Neural progenitor cell (in vitro differentiated cells): ENCODE results near the gene PTPRG. TPM values are rescaled to one million over a fixed set of nuclear protein-coding genes. Genes with fewer than 3 reads are reported as not detected.
A peak's percentile ranks its signal among the peaks of the same experiment; 100 is the strongest.

Experiments
- DNase-seq: peaks from one replicate; pipeline ENCODE4 v3.0.0-alpha.2; 2016; ENCODE audit warnings: low spot score
- H2AFZ ChIP-seq: fragments of 200-600 bp; sonication (generic); replicated peaks from 2 replicates; pipeline ENCODE4 v1.6.1; 2016; ENCODE audit warnings: antibody characterized with exemption
- H3F3A ChIP-seq: fragments of 200-600 bp; sonication (generic); 2 replicates; pipeline ENCODE4 v1.6.1; 2016; ENCODE audit warnings: antibody characterized with exemption, low read depth
- H3K27ac ChIP-seq: fragments of 200-600 bp; sonication (generic); 2 replicates; pipeline ENCODE4 v1.5.1; 2016; ENCODE audit warnings: mild to moderate bottlenecking
- H3K27me3 ChIP-seq: fragments of 200-600 bp; sonication (generic); 2 replicates; pipeline ENCODE4 v1.6.1; 2016; ENCODE audit warnings: mild to moderate bottlenecking, moderate library complexity
- H3K36me3 ChIP-seq: fragments of 200-600 bp; sonication (generic); 2 replicates; pipeline ENCODE4 v1.5.1; 2016
- H3K4me1 ChIP-seq: fragments of 200-600 bp; sonication (generic); 2 replicates; pipeline ENCODE4 v1.6.1; 2016; ENCODE audit warnings: mixed run types
- H3K4me2 ChIP-seq: fragments of 200-600 bp; sonication (generic); 2 replicates; pipeline ENCODE4 v1.6.1; 2016
- H3K4me3 ChIP-seq: fragments of 200-600 bp; sonication (generic); 2 replicates; pipeline ENCODE4 v1.5.1; 2016
- H3K79me2 ChIP-seq: fragments of 200-600 bp; sonication (generic); 2 replicates; pipeline ENCODE4 v1.6.1; 2016; ENCODE audit warnings: low read depth
- H3K9ac ChIP-seq: fragments of 200-600 bp; sonication (generic); 2 replicates; pipeline ENCODE4 v1.6.1; 2016
- H3K9me3 ChIP-seq: fragments of 200-600 bp; sonication (generic); 2 replicates; pipeline ENCODE4 v1.5.1; 2016; ENCODE audit warnings: low read depth
- H4K20me1 ChIP-seq: fragments of 200-600 bp; sonication (generic); 2 replicates; pipeline ENCODE4 v1.6.1; 2016; ENCODE audit warnings: low read depth
- H3K27ac Mint-ChIP-seq: 3 replicates; pipeline ENCODE4 v1.8.0; 2021; ENCODE audit warnings: mixed read lengths
- H3K27me3 Mint-ChIP-seq: 2 replicates; pipeline ENCODE4 v1.8.0; 2022; ENCODE audit warnings: low read depth, mild to moderate bottlenecking, inconsistent platforms, moderate library complexity, mixed read lengths; ENCODE audit not compliant: insufficient read depth
- H3K36me3 Mint-ChIP-seq: 3 replicates; pipeline ENCODE4 v1.8.0; 2021; ENCODE audit warnings: mixed read lengths
- H3K4me1 Mint-ChIP-seq: 3 replicates; pipeline ENCODE4 v1.8.0; 2021; ENCODE audit warnings: mixed read lengths
- H3K4me3 Mint-ChIP-seq: 3 replicates; pipeline ENCODE4 v1.8.0; 2021; ENCODE audit warnings: mild to moderate bottlenecking, moderate library complexity, mixed read lengths
- H3K9me3 Mint-ChIP-seq: 3 replicates; pipeline ENCODE4 v1.8.0; 2020; ENCODE audit warnings: mixed read lengths
- EZH2 ChIP-seq: fragments of 200-600 bp; sonication (generic); IDR thresholded peaks from 2 replicates; pipeline ENCODE4 v1.6.1; 2017; ENCODE audit warnings: antibody characterized with exemption, mild to moderate bottlenecking, moderate library complexity
- EZH2phosphoT487 ChIP-seq: fragments of 200-600 bp; sonication (generic); IDR thresholded peaks from 2 replicates; pipeline ENCODE4 v1.6.1; 2017; ENCODE audit warnings: antibody characterized with exemption
- total RNA-seq: library from RNA; depleted of rRNA; stranded (reverse); fragments of >200 nt; gene quantifications from 2 replicates; pipeline ENCODE4 v1.2.3, GENCODE V29; 2015; ENCODE audit warnings: low replicate concordance
- TF ChIP-seq, protein P1 (sequence below): fragments of 200-600 bp; sonication (generic); IDR thresholded peaks from 2 replicates; pipeline ENCODE4 v1.5.1; 2017; ENCODE audit warnings: antibody characterized with exemption, mild to moderate bottlenecking

Gene PTPRG
- total RNA-seq, 1 donor from 2014 or later: 65.3 TPM

DNA sequence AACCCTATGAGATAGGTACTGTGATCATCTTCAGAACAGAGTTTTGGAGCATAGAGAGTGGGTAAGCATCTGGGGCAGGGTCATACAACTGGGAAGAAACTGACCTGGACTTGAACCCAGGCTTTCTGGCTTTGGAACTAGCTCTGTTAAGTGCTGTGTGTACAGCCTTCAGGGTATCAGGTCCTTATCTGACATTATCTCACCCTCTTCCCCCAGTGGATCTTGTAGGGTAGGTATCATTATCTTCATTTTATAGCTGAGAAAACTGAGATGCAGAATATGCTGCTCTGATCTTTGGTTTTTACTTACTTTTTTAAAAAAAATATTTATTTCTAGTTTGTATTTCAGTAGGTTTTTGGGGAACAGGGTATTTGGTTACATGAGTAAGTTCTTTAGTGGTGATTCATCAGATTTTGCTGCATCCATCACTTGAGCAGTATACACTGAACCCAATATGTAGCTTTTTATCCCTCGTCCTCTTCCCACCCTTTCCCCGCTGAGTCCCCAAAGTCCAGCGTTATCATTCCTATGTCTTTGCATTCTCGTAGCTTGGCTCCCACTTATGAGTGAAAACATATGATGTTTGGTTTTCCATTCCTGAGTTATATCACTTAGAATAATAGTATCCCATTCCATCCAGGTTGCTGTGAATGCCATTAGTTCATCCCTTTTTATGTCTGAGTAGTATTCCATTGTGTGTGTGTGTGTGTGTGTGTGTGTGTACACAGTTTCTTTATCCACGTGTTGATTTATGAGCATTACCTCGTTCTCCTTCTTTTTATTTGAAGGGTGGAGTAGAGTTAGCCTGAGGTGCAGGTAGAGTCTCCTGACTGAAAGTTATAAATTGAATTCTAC lies 271.2 kb downstream of the PTPRG start:
- Histone ChIP-seq H2AFZ (no peak overlapping the region), H3F3A (peaks cover 5% of the 10 kb centered on the region), H3K9me3 (no peaks in the 10 kb centered on the region), H3K36me3 (no peaks in the 10 kb centered on the region), H3K4me3 (no peak overlapping the region), H3K4me1 (peaks cover 15% of the 10 kb centered on the region), H3K27me3 (no peaks in the 10 kb centered on the region), H3K9ac (no peak overlapping the region), H3K79me2 (peaks cover 93% of the 10 kb centered on the region), H4K20me1 (peaks cover 47% of the 10 kb centered on the region), H3K27ac (no peak overlapping the region), H3K4me2 (no peak overlapping the region)
- Mint-ChIP-seq H3K9me3 (no peaks in the 10 kb centered on the region), H3K27me3 (no peaks in the 10 kb centered on the region), H3K4me3 (no peak overlapping the region), H3K27ac (no peak overlapping the region), H3K36me3 (peaks cover 2% of the 10 kb centered on the region), H3K4me1 (peaks cover 8% of the 10 kb centered on the region)
- TF ChIP-seq, protein P1, sequence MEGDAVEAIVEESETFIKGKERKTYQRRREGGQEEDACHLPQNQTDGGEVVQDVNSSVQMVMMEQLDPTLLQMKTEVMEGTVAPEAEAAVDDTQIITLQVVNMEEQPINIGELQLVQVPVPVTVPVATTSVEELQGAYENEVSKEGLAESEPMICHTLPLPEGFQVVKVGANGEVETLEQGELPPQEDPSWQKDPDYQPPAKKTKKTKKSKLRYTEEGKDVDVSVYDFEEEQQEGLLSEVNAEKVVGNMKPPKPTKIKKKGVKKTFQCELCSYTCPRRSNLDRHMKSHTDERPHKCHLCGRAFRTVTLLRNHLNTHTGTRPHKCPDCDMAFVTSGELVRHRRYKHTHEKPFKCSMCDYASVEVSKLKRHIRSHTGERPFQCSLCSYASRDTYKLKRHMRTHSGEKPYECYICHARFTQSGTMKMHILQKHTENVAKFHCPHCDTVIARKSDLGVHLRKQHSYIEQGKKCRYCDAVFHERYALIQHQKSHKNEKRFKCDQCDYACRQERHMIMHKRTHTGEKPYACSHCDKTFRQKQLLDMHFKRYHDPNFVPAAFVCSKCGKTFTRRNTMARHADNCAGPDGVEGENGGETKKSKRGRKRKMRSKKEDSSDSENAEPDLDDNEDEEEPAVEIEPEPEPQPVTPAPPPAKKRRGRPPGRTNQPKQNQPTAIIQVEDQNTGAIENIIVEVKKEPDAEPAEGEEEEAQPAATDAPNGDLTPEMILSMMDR: no peak
- TF ChIP-seq EZH2phosphoT487 (no peak), EZH2 (no peak)
- no peak for DNase-seq

DNA sequence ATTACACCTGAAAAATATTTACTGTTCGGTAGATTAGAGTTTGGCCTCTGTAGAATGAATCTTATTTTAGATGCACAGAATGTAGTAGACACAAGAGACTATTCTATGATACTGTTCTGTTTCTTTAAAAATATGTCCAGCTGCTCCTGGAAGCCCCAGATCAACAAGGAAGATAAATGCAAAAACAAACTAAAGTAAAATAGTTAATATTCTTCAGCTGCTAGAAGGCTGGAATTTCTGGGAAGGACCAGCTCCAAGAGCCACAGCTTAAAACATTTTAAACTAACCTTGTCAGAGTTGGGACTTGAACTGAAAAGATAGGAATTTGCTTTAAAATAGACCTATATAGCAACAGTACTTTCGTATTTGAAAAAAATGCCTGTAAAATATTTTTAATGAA lies 277.9 kb downstream of the PTPRG start:
- H3K79me2 ChIP-seq: peaks cover 77% of the 10 kb centered on the region
- no peak overlapping the region for H3K4me2 ChIP-seq
- H2AFZ ChIP-seq: no peak overlapping the region
- peaks cover 10% of the 10 kb centered on the region for H3K4me1 Mint-ChIP-seq
- no peak for DNase-seq
- peaks cover 43% of the 10 kb centered on the region for H4K20me1 ChIP-seq
- no peaks in the 10 kb centered on the region for H3K9me3 Mint-ChIP-seq
- H3K27me3 Mint-ChIP-seq: no peaks in the 10 kb centered on the region
- no peaks in the 10 kb centered on the region for H3K9me3 ChIP-seq
- H3K36me3 Mint-ChIP-seq: no peaks in the 10 kb centered on the region
- no peak overlapping the region for H3K27ac ChIP-seq
- peaks cover 4% of the 10 kb centered on the region for H3K4me1 ChIP-seq
- H3K36me3 ChIP-seq: no peaks in the 10 kb centered on the region
- no peak overlapping the region for H3K27ac Mint-ChIP-seq
- H3F3A ChIP-seq: no peaks in the 10 kb centered on the region
- H3K27me3 ChIP-seq: no peaks in the 10 kb centered on the region
- H3K4me3 Mint-ChIP-seq: no peak overlapping the region
- no peak overlapping the region for H3K9ac ChIP-seq
- no peak overlapping the region for H3K4me3 ChIP-seq
- no peak for TF ChIP-seq EZH2
- no peak for TF ChIP-seq EZH2phosphoT487
- TF ChIP-seq, protein P1: no peak

DNA sequence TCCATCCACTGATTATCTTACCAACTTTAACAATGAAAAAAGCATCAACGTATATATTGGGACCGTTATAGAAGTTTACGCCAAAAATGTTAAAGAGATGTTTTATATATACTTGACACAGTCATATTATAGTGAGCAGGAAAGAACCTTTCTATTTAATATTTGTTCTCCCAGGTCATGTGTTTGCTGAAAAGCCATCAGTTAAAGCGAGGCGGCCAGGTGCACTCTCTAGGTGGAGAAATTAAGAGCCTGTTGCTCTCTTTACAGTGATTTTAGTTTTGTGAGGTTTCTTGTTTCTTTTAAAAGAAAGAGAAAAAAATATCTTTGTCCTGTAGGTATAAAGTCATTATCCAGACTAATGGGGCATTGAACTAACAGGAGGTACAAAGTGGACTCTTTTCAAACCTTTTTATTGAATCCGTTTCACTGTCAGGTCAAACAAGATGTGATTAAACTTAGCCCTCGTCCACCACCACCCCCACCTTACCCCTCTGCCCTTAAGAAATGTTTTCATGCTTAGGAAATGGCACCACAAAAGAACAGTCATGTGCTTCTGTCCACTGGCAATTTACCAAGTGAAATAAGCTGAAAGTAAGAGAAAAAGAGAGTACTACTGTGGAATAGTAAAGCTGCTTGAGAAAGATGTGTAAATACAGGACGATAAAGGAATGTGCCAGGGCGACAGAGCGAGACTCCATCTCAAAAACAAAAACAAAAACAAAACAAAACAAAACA lies 279.9 kb downstream of the PTPRG start:
- H3K4me2 ChIP-seq: no peak overlapping the region
- H3K36me3 ChIP-seq: no peaks in the 10 kb centered on the region
- TF ChIP-seq, protein P1: no peak
- no peak for TF ChIP-seq EZH2phosphoT487
- no peak for TF ChIP-seq EZH2
- no peaks in the 10 kb centered on the region for H3K9me3 ChIP-seq
- Mint-ChIP-seq H3K27ac (peak overlapping the region; percentile 29), H3K36me3 (no peaks in the 10 kb centered on the region), H3K4me3 (no peak overlapping the region), H3K4me1 (peaks cover 14% of the 10 kb centered on the region), H3K27me3 (no peaks in the 10 kb centered on the region), H3K9me3 (no peaks in the 10 kb centered on the region)
- no peak for DNase-seq
- no peaks in the 10 kb centered on the region for H3K27me3 ChIP-seq
- H3K4me3 ChIP-seq: no peak overlapping the region
- peaks cover 45% of the 10 kb centered on the region for H4K20me1 ChIP-seq
- H3K9ac ChIP-seq: no peak overlapping the region
- peaks cover 10% of the 10 kb centered on the region for H3K4me1 ChIP-seq
- H3F3A ChIP-seq: no peaks in the 10 kb centered on the region
- H3K27ac ChIP-seq: no peak overlapping the region
- peaks cover 78% of the 10 kb centered on the region for H3K79me2 ChIP-seq
- H2AFZ ChIP-seq: no peak overlapping the region
